Heart left ventricle (tissue), 13 donors: ENCODE results near the gene FGF10.

Experiments used
- POLR2A ChIP-seq, 2 donors: fragments of 450-650 bp; IDR thresholded peaks; one replicate each; pipeline ENCODE4 v1.6.1; 2017; ENCODE audit warnings: antibody characterized with exemption in 2 of 2, mild to moderate bottlenecking in 2 of 2, moderate library complexity in 2 of 2
- TF ChIP-seq, protein P1 (sequence below), 12 donors: fragments of 200-600 bp; sonication (generic) in 4 of 12; IDR thresholded peaks; one replicate each; pipeline versions ENCODE4 v1.5.0 to v1.8.0; 2018 to 2022; ENCODE audit warnings: antibody characterized with exemption in 12 of 12, mild to moderate bottlenecking in 5 of 12
- donor health status: ischemic (EF 13 %, LVEDD 7.1; RV severe dilation, severe dysfunction).
- donor health status: DM: no; HTN: yes; CAD: no.
- donor health status: DM: no; HTN: no; CAD: no.
- donor health status: ischemic (EF 25% LVEDD 6.9; RV normal size, moderate dysfunction).
- donor health status: ischemic (EF 25% LVEDD 5.7; RV mildly dilated, moderate dysfunction).
- donor health status: ischemic (EF 35%, LVEDD 5.7; RV mildly dilated, moderate dysfunction).
- donor health status: nonischemic (EF 11% LVEDD 7.7; RV severe dilation, severe dysfunction).
- donor health status: DM: yes; HTN: yes; CAD: no.
- donor health status: PGD.
- donor health status: ischemic (EF 29% LVEDD 5.4; RV normal size, mild dysfunction).
- donor health status: nonischemic (EF 23%, LVEDD 6.1; RV moderate dilation, normal function).

DNA sequence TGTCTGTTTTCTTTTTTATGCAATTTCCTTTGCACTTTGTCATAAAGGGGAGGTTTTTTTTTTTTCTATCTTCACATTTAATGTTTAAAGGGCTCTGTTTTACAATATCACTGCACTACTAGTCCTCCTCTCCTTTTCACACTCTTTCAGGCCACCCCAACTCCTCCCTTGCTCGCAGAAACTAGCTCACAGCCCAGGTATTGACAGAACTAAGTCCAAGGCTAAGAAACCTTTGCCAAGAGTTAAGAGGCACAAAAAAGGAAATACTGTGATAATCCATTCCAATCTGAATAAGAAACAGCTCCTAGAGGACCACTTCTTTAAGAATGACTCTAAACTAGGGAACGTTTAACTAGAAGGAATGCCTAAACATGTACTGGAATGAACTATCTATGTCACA lies 1.1 kb upstream of the FGF10 start:
- TF ChIP-seq POLR2A (IDR thresholded peaks at IDR 0.05), result no peak
- TF ChIP-seq, protein P1, sequence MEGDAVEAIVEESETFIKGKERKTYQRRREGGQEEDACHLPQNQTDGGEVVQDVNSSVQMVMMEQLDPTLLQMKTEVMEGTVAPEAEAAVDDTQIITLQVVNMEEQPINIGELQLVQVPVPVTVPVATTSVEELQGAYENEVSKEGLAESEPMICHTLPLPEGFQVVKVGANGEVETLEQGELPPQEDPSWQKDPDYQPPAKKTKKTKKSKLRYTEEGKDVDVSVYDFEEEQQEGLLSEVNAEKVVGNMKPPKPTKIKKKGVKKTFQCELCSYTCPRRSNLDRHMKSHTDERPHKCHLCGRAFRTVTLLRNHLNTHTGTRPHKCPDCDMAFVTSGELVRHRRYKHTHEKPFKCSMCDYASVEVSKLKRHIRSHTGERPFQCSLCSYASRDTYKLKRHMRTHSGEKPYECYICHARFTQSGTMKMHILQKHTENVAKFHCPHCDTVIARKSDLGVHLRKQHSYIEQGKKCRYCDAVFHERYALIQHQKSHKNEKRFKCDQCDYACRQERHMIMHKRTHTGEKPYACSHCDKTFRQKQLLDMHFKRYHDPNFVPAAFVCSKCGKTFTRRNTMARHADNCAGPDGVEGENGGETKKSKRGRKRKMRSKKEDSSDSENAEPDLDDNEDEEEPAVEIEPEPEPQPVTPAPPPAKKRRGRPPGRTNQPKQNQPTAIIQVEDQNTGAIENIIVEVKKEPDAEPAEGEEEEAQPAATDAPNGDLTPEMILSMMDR (IDR thresholded peaks at IDR 0.05), result no peak
